NOMO-1 treated with DMSO at 0.1 percent for 48 hours (cell line): ENCODE data around the gene KCNC1.

Source experiments
- DNase-seq: peaks from one replicate; lab custom pipeline; 2025; ENCODE audit not compliant: unreplicated experiment; lab: John Stamatoyannopoulos, UW

The KCNC1 gene

DNA sequence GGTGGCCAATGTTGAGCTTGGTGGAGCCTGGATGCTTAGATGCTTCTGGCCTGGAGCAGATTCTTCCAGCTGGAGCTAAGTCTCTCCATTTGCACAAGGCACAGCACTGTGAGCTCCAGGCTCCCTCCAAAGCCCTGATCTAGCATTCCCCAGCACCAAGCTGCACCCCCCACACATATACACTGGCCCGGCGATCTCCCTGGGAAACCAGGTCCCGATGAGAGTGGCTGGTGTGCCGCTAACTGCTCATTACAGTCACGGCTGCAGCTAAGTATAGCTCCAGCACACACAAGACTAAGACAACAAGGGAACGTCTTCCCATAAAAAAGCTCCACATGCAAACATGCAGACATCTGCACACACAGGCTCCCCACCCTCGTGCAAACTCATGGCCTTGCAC lies 17.6 kb downstream of the KCNC1 start:
- no peak for DNase-seq

GRCh38 chr11:17753153-17753552 lies 18.6 kb downstream of the KCNC1 start:
- DNase-seq, result no peak

- no peak for DNase-seq
Observed at GRCh38 chr11:17753641-17754040, 19.1 kb downstream of the KCNC1 start.

- no peak for DNase-seq
Observed at GRCh38 chr11:17755891-17756290, 21.3 kb downstream of the KCNC1 start.

DNA sequence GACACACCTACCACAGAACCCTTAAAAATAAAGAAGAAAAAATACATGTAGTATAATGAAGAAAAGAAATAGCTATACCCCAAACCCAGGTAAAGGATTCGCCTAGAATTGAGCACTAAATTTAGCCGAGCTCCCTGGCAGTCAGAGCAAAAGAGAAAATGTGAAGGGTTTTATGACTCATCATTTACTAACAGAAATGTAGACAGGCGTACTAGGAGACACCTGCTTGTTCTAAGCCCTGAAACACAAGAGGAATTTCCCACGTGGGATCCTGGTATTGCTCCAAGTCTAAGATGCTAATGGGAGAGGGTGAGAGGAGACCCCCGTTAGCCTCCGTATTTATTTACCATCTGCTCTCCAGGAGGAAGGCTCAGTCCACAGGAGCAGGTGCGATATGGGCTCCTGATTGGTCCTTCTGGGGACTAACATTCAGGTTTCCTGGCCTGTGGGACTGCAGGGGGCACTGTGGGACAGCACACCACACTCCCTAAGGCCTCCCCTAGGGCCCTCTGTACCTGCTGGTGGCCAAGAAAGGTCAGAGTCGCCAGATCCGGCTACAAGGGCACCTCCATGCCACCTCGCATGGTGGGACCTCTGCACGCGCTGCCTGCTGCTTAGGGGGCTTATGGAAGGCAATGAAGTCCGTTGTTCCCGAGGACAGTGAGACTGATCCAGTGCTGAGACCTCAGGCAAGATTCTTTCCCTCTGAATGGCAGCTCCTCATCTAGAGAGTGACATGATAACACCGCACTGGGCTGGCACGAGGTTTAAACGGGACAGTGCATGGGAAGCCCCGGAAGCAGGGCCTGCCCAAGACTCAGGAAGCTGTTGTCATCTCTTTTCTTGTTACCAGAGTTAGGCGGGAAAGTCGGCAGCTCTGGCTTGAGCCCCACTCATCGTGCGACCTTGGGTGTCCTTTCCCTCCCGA lies 25.8 kb downstream of the KCNC1 start:
- peak; percentile 34 for DNase-seq

- DNase-seq, result no peak
Observed at GRCh38 chr11:17762309-17762974, 27.9 kb downstream of the KCNC1 start.

DNA sequence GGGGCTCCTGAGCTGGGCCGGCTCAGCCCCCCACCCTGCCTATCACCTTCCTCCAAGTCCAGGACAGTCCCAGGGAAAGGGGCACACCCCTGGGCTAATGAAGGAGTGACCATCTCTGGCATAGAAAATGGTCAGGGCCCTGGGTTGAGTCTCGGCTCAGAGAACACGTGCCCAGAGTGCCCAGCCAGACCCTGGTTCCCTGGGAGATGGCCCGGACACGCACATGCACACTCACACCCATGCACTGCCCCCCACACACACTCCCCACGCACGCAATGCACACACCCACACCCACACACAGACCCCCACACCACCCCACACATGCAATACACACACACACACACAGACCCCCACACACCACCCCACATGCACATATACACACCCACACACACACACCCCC lies 28.7 kb downstream of the KCNC1 start:
- no peak for DNase-seq

DNA sequence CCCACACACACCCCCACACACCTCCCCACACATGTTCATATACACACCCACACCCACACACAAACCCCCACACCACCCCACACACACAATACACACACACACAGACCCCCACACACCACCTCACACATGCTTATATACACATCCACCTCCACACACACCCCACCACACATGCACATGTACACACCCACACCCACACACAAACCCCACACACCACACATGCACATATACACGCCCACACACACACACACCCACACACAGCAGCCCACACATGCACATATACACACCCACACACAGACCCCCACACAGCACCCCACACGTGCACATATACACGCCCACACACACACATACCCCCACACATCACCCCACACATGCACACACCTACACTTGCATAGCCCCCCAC lies 29.1 kb downstream of the KCNC1 start:
- DNase-seq, result no peak

DNA sequence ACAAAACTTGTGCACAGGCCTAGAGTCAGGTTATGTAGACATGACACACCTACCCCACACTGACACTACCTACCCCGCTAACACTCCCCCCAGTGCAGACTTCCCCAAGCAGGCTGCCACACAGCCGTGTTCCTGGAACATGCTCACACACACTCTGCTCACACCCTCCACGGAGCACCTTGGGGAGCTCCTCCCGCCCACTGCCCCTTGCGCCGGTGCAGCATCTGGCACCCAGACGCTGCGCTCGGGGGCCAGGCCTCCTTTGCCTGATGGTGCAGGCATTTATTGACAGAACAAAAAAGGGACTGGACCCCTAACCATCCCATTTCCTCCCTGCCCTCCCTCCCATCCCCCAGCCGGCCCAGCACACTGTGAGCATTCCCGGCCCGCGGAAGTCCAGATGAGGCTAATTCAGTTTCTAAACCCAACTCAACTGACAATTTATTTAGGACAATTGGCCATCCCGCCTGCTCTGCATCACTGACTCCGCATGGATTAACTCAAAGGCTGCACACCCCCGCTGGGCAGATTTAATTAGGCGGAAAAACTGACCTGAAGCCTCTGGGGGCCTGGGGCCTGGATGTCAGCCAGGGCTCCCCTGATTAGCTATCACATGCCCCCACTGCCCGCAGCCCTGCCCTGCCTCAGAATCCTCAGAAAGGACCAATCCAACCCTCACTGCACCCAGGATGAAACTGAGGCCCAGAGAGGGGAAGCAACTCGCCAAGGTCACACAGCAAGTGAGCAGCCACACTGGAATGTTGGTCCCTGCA lies 30.1 kb downstream of the KCNC1 start:
- no peak for DNase-seq

GRCh38 chr11:17765356-17766072 lies 30.9 kb downstream of the KCNC1 start:
- no peak for DNase-seq

- DNase-seq, result no peak
Observed at GRCh38 chr11:17766073-17766359, 31.4 kb downstream of the KCNC1 start.

DNA sequence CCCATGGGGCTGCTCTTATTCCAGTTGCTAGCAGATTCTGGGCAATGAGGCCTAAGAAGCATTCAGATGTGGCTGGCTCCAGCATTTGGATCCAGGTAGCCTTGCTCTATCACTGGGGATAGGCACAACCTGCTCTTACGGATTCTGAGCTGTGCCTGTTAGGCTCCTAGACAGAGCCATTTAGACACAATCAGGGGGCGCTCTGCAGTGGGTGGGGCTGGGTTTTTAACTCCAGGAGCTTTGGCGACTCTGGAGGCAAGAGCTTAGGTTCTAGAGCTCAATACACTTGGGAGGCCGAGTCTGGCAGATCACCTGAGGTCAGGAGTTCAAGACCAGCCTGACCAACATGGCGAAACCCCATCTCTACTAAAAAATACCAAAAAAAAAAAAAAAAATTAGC lies 32.0 kb downstream of the KCNC1 start:
- no peak for DNase-seq

GRCh38 chr11:17767301-17767885 lies 32.8 kb downstream of the KCNC1 start:
- DNase-seq, result no peak

GRCh38 chr11:17767914-17768313 lies 33.3 kb downstream of the KCNC1 start:
- DNase-seq, result no peak

DNA sequence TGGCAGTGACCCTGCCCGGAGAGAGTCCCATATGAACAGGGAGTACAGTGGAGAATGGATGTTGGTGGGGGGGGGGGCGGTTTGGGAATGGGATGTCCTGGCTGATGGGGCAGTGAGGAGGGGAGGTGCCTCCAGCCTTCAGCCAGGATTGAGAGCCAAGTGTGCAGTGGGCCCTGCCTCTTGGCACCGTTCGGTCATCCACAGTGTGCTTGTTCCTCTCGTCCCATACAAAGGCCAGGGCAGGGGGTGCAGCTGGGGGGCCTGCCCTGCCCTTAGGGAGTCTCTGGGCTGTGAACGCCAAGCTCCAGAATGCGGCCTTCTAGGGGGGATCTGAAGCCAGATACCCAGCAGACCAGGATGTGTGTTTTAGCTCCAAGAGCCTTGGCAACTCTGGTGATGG lies 34.0 kb downstream of the KCNC1 start:
- DNase-seq, result no peak

- no peak for DNase-seq
Observed at GRCh38 chr11:17769218-17769617, 34.6 kb downstream of the KCNC1 start.

GRCh38 chr11:17770048-17770652 lies 35.6 kb downstream of the KCNC1 start:
- DNase-seq, result no peak

DNA sequence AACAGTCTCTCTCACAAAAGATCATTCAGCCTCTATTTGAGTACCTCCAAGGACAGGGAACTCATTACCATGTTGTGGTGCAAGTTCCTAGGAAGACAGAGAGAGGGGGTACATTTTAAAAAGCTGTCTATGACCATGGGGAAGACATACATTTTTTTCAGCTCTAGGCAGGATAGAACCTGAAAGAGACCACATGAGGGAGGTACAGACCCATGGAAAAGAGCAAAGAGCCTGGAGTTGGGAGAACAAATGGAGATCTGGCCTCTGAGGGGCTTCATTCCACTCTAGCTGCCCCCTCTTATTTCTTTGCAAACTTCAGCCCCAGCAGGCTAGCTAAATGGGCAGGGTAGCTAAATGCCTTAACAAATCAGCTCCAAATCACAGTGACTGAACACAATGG lies 36.3 kb downstream of the KCNC1 start:
- no peak for DNase-seq

- DNase-seq, result no peak
Observed at GRCh38 chr11:17771415-17771814, 36.8 kb downstream of the KCNC1 start.

GRCh38 chr11:17771841-17772401 lies 37.3 kb downstream of the KCNC1 start:
- no peak for DNase-seq
